Erythroblast (primary cell): Measurements from ENCODE around the gene NKAIN2.

ENCODE experiments used
- GATA1 ChIP-seq: IDR thresholded peaks from 2 replicates; pipeline ENCODE4 v1.6.1; 2011; ENCODE audit warnings: low read depth, mild to moderate bottlenecking, control low read depth, low read length, moderate library complexity
- POLR2A ChIP-seq: IDR thresholded peaks from 2 replicates; pipeline ENCODE4 v1.6.1; 2011; ENCODE audit warnings: mild to moderate bottlenecking, low read length

DNA sequence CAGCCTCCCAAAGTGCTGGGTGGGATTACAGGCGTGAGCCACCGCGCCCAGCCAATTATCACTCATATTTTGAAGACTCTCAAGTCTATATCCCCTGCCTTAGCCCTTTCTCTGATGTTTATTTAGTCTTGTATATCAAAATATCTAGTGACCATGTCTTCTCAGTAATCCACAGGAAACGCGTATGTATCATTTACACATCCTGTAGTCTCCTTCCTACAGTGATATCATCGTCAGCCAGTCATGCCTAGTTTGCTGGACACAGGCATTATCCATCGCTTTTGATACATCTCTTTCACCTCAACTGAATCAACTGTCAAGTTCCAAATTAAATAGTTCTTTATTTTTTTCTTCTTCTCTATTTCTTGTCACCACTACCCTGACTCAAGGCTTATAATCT is 223.7 kb downstream of the NKAIN2 start:
- TF ChIP-seq POLR2A (no peak), GATA1 (no peak)
